Right ventricle myocardium superior (tissue), 1 donor: Measurements from ENCODE around the gene PHIP. TPM values are rescaled to one million over a fixed set of nuclear protein-coding genes. Genes with fewer than 3 reads are reported as not detected.
"Not testable (repeated sequence)": the region's sequence is repeated elsewhere in the genome, so short reads cannot be mapped to it uniquely, and the experiment has no call there.

Experiments used
- ATAC-seq: fragments of 200-7000 bp; cut with Tn5 transposase; one replicate; pipeline ENCODE4 v1.9.1; 2020; ENCODE audit warnings: mild to moderate bottlenecking; ENCODE audit not compliant: poor library complexity
- DNase-seq: peaks from one replicate; pipeline ENCODE4 v3.0.0-alpha.2; 2020
- intact Hi-C: fragments of 100-400 bp; cut with DNase I; formaldehyde crosslinking; loops from one replicate; pipeline ENCODE4 v1.11.2; 2022
- total RNA-seq: library from RNA; stranded (reverse); fragmentation: NEBNext Ultra II Directional; extraction: Animal tissue kit (Norgen Biotek cat#: 25700); gene quantifications from one replicate; pipeline ENCODE4 v1.2.1, GENCODE V29; 2021
- donor health status: DM: no; HTN: yes; CAD: no; lungs with severe emphysema.

The PHIP gene
- total RNA-seq, 1 donor from 2014 or later, result 13.3 TPM

DNA sequence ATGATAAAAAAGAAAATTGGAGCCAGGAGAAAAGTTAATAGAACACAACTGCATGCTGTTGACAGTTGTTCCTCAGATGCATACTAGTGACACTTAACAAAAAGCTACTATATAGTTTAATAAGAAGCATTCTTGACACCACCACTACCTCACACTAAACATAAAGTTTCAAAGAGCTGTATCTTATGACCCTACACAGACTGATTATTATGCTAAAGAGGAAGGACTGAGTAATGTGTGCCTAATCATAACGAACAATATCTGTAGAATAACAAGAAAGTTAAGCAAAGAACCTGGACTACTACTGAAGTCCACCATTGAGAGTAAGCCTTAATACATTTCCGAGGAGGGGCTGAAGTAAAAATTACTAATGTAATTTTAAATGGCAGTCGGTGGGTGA lies 110.9 kb downstream of the PHIP start:
- DNase-seq (no peak), ATAC-seq (no peak)
- intact Hi-C loops, result no loop called here

DNA sequence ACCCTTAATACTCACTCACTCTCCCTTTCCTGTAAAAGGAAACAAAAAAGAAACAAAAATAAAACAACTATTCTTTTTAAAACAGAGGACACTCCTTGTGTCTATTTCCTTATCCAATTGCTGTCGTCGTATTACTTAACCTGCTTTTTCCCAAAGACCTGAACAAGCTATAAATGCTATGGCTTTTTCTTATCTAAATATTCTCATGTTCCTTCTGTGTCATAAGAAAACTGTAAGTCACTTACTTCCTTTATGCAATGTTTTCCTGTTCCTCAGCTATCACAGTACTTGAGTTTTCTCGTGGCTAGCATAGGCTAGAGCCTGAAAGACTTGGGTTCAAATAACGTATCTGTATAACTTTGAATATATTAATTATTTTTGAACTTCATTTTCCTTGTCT lies 111.5 kb downstream of the PHIP start:
- intact Hi-C loops, result no loop called here

DNA sequence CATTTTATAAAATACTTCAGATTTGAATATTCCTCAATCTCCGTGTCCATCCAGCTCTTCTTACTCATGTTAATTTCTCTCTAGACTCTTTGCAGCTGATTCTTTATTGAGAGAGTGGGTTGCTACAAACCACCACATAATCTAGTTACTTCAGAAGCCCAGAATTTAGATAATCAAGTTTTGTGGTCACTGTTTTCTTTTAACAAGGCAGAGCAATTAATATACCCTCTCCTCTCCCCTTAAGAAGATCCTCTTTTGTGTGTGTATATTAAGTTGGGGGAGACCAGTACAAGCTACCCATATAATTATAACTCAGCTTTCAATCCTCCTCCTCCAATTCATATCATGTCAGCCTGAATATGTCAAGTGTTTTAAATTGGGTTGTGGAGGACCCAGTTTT lies 115.6 kb downstream of the PHIP start:
- intact Hi-C loops, result no loop called here
- ATAC-seq (no peak), DNase-seq (no peak)

More for the DNA sequence above, 111.5 kb downstream of the PHIP start:
- no peak for DNase-seq
- ATAC-seq, result no peak

DNA sequence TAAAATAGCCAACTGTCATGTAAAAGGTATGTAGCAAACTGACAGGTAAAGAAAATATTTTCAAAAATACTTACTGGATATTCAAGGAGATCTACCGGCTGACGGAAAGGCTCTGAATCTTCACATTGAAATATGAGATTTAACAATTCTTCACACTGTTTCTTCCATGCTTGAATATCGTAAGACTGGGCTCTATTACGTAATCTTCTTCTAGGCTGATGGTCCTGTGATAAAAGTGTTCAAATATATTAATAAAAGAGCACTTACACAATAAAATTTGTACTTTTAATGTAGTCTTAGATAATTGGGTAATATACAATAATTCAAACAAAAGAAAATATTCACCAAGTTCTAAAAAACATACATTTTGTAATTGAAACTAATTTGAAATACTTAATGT lies 123.3 kb downstream of the PHIP start:
- no peak for DNase-seq
- intact Hi-C loops, result loop anchor here (10.0 kb wide), 1 partner anchor 50 kb away; no protein-coding TSS in a partner anchor
- ATAC-seq, result no peak

DNA sequence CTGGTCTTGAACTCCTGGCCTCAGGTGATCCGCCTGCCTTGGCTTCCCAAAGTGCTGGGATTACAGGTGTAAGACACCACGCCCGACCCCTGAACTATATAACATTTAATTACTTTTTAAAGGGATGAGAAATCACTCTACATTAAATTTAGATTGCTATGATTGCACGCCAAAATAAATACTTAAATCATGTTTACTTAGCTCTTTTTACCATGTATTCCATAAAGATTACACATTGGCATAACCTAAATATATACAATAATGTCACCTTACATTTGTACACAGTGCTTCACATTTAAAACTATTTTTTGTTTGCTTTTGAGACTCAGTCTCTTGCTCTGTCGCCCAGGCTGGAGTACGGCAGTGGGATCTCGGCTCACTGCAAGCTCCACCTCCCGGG lies 124.3 kb downstream of the PHIP start:
- intact Hi-C loops, result loop anchor here (10.0 kb wide), 1 partner anchor 51 kb away; no protein-coding TSS in a partner anchor
- DNase-seq (no peak), ATAC-seq (no peak)

DNA sequence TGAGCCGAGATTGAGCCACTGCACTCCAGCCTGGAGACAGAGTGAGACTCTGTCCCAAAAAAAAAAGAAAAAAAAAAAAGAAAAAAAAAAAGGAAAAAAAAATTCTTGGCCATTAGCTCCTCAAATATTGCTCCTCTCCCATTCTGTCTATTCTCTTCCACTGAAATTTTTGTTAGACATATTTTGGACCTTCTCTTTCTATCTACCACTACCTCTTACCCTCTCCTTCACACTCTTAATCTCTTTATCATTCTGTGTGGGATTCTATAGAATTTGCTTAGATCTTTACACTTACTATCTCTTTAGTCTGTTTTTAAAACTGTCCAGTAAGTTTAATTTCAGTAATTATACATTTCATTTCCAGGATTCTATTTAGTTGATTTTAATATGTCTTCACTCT lies 125.7 kb downstream of the PHIP start:
- ATAC-seq, result no peak
- DNase-seq, result no peak
- intact Hi-C loops, result loop anchor here (10.0 kb wide), 1 partner anchor 52 kb away; no protein-coding TSS in a partner anchor

DNA sequence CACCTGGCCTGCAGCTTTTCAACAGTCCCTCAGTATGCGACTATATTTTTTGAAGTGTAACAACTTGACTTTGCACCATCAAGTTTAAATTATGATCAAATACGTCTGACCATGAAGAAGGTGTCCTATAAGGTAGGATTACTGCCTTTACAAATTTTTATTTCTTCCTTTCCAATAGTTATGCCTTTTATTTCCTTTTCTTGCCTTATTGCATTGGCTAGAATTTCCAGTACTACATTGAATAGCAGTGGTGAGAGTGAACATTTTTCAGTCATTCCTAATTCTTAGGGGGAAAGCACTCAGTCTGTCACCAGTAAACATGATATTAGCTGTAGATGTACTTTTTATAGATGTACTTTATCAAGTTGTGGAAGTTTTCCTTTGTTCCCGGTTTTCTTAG lies 129.3 kb downstream of the PHIP start:
- ATAC-seq, result no peak
- DNase-seq, result no peak
- intact Hi-C loops, result no loop called here

DNA sequence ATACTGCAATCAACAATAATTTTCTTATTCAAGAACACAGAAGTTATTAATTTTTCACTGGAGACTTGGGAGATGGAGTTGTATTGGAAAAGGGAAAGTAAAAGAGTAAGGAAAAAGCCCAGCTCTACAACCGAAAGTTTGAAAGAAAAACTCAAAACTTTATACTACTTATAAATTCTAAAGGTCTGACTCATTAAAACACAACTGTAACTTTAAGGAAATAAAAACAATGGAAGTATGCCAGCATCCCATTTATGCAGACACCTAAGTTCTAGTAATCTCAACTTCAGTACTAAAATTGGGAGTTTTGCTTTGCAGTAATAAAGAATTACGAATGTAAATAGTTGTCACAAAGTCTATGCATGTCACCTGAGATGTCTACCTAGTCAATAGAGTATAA lies 130.1 kb downstream of the PHIP start:
- intact Hi-C loops, result no loop called here
- ATAC-seq (no peak), DNase-seq (no peak)

DNA sequence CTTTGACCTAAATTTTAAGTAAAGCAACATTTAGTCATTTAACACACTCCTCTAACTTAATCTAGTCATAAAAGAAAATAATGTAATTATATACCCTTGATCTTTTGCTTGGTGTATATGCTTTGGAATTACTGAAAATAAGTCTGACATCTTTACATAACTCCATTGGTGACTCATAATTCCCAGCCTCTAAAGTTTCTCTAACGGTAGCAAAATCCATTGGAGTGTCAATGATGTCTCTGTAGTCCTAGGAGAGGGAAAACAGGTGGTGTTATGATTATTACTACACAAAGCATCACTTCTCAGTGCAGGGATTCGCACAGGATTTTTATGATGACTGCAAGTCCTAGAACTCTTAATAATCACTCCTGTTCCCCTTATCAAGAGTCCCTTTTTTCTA lies 130.5 kb downstream of the PHIP start:
- DNase-seq (no peak), ATAC-seq (no peak)
- intact Hi-C loops, result no loop called here

DNA sequence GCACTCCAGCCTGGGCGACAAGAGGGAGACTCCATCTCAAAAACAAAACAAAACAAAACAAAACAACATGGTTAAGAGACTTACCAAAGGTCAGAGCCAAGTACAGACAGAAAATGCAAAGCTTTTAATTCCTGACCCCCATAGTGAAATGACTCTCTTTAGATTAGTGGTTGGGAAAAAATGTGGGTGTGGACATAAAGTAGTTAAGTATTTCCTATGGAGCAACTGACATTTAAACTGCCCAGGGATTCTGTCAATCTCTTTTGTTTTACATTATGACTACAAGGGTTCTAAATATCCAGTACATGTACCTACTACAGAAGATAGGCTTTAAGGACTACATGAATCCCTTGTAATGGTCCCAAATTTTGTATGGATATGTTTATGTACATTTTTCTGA lies 135.6 kb downstream of the PHIP start:
- DNase-seq, result no peak
- no peak for ATAC-seq
- intact Hi-C loops, result no loop called here

DNA sequence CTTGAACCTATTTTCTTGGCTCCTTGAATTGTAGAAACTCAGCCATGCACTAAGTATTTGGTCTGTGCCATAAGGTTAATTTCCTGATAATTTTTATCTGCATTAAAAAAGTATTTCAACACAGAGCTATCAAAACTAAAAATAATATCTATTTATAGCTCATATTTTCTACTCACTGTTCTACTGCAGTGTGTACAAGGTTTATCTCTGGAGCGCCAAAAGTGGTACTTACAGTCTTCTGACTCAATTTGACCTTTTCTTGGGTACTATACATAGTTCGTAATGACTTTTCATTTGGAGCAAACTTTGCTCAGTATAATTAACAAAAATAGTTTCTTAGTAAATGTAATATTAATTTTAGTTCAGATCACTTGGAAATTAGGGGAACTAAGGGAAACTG lies 141.5 kb downstream of the PHIP start:
- peak; percentile 91 for ATAC-seq
- intact Hi-C loops, result no loop called here

DNA sequence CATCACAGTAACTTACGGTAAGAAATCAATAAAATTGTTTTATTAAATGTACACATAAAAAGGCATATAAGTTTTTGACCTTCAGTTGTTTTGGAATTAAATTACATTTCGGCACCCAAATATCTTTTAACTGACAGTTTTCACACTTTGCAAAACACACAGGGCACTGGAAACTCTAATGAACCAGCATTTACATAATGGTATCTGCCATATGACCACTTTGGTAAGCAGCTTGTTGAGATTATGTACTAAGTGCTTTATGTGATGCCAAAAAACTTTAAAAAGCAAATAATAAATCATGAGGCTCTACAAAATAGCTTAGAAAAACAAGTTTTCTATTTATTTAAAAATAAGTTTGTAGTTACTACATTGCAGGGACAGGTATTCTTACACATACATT lies 142.5 kb downstream of the PHIP start:
- intact Hi-C loops, result no loop called here
- DNase-seq, result no peak
- ATAC-seq, result peak; percentile 63

More for the DNA sequence above, 141.5 kb downstream of the PHIP start:
- DNase-seq, result no peak

DNA sequence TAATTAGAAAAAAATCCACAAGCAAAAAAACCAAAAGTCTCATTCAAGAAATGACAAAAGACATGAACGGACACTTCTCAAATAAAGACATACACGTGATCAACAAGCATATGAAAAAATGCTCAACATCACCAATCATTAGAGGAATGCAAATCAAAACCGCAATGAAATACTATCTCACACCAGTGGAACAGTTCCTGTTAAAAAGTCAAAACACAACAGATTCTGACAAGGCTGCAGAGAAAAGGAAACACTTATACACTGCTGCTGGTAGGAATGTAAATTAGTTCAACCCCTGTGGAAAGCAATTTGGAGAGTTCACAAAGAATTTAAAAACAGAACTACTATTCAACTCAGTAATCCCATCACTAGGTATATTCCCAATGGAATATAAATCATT lies 152.7 kb downstream of the PHIP start:
- ATAC-seq, result no peak
- intact Hi-C loops, result no loop called here
- no peak for DNase-seq

DNA sequence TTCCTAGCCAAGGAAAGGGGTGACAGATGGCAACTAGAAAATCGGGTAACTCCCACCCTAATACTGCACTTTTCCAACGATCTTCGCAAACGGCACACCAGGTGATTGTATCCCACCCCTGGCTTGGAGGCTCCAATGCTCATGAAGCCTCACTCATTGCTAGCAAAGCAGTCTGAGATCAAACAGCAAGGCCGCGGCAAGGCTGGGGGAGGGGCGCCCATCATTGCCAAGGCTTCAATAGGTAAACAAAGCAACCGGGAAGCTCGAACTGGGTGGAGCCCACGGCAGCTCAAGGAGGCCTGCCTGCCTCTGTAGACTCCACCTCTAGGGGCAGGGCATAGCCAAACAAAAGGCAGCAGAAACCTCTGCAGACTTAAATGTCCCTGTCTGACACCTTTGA lies 156.9 kb downstream of the PHIP start:
- intact Hi-C loops, ATAC-seq, DNase-seq: not testable (repeated sequence)

DNA sequence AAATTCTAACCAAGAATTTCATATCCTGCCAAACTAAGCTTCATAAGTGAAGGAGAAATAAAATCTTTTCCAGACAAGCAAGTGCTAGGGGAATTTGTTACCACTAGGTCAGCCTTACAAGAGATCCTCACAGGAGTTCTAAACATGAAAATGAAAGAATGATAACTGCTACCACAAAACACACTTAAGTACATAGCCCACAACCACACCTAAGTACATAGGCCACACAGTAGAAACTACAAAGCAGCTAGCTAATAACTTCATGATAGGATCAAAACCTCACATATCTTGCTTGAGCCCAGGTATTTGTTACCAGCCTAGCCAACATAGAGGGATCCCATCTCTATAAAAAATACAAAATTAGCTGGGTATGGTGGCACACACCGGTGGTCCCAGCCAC lies 160.3 kb downstream of the PHIP start:
- ATAC-seq (no peak), DNase-seq (no peak)
- intact Hi-C loops, result no loop called here

DNA sequence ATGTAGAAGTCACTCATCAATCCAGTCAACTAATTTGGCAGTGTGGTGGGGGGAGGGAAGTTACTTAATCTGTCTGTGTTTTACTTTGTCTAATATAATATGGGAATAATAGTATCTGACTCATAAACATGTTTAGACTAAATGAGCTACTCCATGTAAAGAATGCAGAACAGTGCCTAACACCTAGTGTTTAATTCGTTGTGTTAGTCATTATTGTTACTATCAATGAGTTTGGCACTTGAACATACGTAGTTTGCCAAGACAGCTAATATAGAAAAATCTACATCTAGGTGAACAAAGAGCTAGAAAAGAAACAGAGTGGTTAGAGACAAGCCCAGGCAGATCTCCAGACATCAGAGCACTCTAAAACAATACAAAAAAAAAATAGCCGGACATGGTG lies 161.6 kb downstream of the PHIP start:
- intact Hi-C loops, result no loop called here
- no peak for DNase-seq
- ATAC-seq, result no peak

DNA sequence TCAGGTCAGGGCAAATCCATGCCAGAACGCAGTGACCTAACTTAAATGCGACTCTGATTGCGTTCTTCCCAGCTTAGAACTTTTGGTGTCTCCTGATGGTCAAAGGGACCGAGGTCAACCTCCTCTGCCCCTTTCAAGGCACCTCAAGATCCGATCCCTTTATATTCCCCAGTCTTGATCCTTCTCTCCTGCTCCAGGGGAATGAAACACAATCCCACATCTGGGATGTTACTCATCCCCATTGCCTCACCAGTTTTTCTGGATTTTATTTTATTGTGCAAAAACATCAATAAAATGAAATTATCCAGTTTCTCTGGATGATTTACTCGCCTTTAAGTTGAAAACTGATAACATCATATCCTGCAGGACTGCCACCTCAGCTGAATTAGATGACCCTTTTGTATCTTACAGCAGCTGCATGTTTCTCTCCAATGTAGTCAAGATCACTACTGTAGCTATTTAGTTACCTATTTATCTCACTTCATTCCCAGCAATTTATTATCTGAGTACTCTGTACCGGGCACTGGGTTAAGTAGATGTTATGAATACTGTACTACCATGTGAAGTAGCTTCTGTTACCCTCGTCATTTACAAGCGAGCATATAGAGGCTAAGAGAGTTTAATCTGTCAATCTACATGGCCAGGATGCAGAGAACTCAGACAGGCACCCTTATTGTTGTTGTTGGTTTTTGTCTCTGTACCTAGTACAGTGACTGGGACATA lies 166.7 kb downstream of the PHIP start:
- no peak for DNase-seq
- peak; percentile 7 for ATAC-seq
- intact Hi-C loops, result no loop called here

DNA sequence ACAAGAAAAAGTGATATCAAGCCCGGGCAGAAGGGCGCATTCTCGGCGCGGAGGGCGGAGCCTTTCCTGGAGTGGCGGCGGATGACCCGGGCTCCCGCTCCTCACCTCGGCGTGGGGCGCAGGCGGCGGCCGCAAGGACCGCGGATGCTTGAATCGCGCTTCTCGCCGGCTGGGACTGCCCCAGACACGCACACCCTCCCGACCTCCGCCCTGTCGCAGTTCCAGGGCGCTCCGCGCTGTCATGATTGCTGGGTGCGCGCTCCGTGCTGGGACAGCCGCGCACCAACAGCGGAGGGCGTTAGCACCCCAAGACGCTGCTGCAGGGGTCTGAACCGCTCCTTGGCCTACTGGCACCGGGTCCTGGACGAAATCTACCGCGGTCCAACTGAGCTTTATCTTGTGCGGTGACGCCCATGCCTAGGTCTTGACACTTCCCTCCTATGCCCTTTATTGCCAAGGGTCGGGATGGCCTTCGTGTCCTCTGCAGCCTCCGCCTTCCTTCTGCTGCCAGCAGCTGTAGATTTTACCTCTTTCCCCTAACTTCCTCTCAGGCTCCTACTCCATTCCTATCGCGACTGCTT lies 167.4 kb downstream of the PHIP start:
- peak; percentile 49 for DNase-seq
- ATAC-seq, result peak; percentile 80
- intact Hi-C loops, result no loop called here

DNA sequence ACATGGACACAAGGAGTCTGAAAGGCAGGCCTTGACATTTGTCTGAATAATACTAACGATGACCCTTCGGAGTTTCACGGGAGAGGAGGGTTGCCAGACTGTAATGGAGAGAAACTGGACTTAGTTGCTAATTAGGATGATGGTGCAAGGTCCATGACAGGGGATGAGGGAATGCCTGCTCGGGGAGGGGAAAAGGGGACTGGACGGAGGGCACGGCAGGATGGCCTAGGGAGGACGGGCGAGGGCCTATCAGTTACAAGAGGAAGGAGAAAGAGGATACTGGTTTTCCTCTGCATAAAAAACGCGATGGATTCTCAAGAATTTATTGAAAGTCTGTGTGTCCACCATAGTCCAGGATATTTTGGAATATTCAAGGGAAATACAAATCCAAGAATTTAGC lies 168.0 kb downstream of the PHIP start:
- intact Hi-C loops, result no loop called here
- DNase-seq, result no peak
- ATAC-seq, result no peak

DNA sequence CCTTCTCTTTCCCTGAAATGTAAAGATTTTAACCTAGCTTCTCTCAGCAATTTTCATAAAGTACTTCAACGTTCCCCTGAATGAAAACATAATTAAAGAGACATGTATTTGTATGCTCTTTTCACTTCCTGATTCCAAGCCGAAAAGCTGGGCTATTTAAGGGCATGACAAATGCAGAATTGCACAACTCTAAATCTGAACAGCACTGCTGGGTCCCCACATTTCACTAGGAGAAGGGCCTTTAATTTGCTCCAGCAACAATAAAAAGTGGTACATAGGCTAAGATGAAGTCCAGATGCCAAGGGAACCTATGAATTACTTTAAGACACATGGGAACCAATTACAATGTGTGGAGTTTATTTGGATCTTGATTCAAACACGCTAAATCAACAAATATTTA lies 168.7 kb downstream of the PHIP start:
- intact Hi-C loops, result no loop called here
- peak; percentile 75 for ATAC-seq
- DNase-seq, result no peak

DNA sequence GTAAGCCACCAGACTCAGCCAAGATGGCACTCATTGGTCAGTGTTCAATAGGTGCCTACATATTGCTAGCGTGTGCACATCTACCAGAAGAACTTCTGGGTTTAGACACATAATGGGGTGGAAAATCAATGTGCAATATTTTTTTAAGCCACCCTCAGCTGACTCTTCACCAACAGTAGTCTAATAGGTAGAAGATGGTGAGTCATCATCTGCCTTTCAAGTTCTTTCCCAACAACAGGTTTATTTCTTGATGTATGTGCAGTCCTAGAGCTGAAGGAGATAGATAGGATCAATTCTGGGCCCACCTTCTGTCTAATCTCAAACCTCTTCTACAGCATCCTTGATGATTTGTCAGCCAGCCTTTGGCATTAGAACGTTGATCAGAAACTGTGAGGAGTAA lies 169.4 kb downstream of the PHIP start:
- no peak for ATAC-seq
- intact Hi-C loops, result no loop called here
- DNase-seq, result no peak
